Fibroblast of gingiva (primary cell): Measurements from ENCODE around the gene C3orf22.
A peak's percentile ranks its signal among the peaks of the same experiment; 100 is the strongest.

ENCODE experiments used
- DNase-seq: peaks from one replicate; pipeline ENCODE4 v3.0.0-alpha.2; 2011; ENCODE audit warnings: low read depth

The C3orf22 gene

GRCh38 chr3:126527006-126527405 is 31.7 kb downstream of the C3orf22 start:
- no peak for DNase-seq

DNA sequence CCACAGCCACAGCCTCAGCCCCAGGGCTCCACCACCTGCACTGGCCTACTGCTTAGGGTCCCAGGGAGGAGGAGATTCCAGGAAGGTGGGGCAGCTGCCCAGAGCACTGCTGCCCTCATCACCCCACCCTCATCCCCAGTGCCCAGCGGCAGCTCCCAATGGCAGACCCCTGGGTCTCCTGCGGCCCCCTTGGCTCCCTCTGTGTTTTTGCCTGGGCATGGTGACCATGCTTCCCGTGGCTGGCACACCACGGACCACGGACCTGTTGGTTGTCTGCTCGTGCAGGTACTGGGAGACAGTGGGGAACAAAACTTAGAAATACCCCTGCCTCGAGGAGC is 32.1 kb downstream of the C3orf22 start:
- no peak for DNase-seq

DNA sequence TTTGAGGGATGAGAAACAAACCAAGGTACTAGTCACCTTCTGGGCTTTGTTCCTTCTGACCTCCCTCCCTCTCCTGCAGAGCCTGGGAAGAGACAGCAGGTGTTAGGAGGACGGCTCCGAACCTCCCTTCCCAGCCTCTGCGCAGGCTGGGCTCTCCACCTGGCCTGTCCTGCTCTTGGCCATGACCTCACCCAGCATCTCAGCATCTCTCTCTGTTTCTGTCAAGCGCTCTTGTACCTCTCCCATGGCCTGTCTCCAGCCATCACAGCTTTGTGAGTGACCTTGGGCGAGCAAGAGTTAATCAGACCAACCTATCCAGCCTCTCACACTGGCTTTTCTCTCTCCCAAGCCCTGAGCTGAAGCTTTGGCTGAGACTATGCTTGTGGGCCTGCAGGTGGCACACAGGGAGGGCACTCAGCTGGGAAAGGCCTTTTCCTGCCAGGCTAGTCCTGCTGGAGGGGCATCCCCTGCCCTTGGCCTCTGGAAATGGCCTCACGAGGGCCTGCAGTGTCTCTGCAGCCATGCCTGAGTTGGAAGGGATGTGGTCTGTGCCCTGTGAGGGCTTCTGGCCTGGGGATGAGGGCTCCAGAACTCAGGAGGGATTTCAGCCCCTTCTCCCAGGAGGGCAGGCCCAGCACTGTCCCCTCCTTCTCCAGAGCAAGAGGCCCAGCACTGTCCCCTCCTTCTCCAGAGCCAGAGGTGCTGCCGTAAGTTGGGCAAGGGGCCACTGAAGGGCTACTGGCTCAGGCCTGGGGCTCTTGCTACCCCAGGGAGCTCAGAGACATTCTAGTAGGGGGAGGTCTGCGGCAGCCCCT is 32.7 kb downstream of the C3orf22 start:
- DNase-seq, result no peak

- DNase-seq, result no peak
Measured at GRCh38 chr3:126525091-126525852, 33.5 kb downstream of the C3orf22 start.

GRCh38 chr3:126524429-126524988 is 34.2 kb downstream of the C3orf22 start:
- DNase-seq, result no peak

GRCh38 chr3:126523745-126524428 is 34.8 kb downstream of the C3orf22 start, which contains the start of gene CHST13:
CHST13 (plus strand) TSS chr3:126524155; CDS start chr3:126524333, 178 bp downstream.
- DNase-seq, result peak; percentile 22

GRCh38 chr3:126522363-126522788 is 36.4 kb downstream of the C3orf22 start:
- DNase-seq, result peak; percentile 32

DNA sequence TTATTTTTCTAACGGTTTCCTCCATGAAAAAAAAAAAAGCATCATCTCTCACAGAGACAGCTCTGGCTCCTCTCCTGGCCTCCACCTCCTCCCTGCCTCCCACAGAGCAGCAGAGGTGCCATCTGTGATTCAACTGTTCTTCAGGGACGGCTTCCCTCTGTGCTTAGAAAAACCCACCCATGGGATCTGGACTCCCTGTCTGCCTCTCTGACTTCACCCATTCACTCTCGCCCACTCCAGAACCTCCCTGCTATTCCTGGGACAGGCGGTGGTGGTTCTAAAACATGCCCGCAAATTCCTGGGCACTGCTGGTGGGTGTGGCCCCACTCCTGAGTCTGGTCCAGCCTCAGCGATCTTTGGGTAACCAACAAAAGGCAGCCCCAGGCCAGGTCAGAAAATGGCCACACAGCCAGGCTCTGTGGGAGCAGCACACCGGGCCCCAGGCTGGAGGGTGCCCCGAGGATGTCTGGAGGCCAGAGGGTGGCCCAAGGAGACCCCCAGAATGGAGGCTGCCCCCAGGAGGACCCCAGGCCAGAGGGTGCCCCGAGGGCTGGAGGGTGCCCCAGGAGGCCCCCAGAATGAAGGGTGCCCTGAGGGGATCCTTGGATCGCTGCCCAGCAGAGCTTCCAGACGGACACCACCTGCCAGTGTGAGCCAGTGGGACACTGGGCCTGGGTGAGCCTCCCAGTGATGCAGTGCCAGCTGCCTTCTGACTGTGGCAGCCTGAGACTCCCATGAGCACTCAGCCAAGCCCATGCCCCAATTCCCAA is 37.4 kb downstream of the C3orf22 start:
- no peak for DNase-seq

DNA sequence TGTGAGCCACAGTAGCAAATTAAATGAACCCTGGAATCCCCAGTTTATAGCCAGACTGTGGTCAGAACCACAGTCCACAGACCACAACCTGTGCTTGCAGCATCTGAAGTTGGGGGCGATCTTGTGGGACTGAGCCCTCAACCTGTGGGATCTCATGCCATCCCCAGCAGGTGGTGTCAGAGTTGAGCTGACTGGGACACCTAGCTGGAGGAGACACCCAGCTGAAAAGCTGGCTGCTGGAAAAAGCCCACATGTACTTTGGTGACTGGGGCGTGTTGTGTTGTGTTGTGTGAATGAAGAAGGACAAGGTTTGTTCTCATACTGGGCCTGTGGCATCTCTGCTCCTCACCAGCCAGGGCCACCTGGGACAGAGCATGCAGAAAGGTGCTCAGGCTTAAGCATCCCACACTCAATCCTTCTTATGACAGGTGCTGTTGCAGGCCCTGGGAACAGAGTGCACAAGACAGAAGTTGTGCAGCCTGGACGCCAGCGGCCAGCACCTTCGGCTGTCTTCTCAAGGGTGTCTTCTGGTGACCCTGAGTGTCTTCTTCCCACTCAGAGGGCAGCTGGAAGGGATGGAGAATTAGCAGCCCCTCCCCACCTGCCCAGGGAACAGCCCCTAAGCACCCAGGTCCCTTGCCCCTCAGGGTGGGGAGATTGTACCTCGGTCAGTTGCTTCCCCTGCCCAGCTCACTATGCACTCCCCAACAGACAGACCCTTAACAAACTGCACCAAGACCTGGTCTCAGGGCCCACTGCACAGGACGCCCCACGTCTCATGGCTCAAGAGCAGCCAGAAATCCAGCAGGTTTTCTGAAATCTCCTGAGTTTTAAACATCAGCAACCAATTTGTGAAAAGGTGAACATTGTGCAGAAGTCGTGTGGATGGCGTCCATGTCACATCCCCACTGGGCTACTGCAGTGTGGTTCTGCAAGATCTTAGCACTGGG is 39.0 kb downstream of the C3orf22 start:
- DNase-seq, result no peak

- DNase-seq, result no peak
Measured at GRCh38 chr3:126518779-126519177, 40.0 kb downstream of the C3orf22 start.

DNA sequence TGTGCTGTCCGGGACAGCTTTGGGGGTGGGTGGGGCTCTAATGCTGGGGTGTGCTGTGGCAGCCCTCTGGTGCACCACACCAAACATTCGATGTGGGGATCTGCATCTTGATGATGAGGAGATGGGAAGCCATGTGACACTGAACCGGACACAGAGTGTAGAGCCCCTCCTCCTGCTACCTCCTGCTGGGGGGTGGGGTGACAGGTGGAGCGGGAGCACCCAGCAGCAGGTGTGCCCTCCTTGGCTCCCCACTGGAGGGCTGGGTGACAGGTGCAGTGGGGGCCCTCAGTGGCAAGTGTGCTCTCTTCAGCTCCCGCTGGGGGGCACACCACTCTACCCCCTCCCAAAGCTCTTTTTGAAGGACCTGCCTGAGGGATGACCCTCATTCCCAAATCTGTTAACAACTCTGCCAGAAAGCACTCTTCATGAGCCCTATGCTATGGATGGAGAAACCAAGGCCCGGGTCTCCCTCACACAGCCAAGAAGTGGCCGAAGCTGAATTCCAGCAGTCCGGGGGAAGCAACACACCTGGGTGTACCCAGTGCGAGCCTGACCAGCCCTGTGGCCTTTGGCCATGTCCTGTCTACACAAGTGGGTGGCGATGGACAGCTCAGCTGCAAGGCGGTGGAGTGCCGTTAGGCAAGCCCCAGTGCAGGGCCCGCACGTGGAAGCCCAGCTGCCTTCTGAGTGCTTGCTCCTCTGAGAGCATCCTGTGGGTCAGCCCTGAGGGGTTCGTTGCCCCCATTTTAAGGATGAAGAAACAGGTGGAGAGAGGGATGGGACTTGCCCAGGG is 40.5 kb downstream of the C3orf22 start:
- DNase-seq, result no peak

GRCh38 chr3:126517291-126517951 is 41.3 kb downstream of the C3orf22 start, which contains the start of gene UROC1:
UROC1 (minus strand) TSS chr3:126517773; CDS start chr3:126517719, 54 bp downstream.
- DNase-seq, result no peak

DNA sequence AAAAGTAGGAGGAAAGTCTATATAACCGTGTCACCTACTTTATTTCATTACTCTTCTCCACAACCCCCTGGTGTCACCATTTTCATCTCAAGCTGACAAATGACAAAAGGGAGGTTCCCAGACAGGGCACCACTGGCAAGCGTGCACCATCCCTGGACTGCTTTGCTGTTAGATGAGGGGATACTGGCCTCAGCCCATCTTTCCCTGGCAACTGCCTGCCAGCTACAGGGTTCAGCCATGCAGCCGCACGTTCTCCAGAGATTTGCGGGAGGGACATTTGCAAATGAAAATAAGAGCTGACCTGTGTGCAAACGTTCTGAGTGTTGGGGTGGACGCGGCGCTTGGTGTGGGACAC is 41.8 kb downstream of the C3orf22 start:
- DNase-seq, result no peak

GRCh38 chr3:126516152-126516935 is 42.4 kb downstream of the C3orf22 start:
- DNase-seq, result no peak

- no peak for DNase-seq
Measured at GRCh38 chr3:126515066-126515706, 43.5 kb downstream of the C3orf22 start.

DNA sequence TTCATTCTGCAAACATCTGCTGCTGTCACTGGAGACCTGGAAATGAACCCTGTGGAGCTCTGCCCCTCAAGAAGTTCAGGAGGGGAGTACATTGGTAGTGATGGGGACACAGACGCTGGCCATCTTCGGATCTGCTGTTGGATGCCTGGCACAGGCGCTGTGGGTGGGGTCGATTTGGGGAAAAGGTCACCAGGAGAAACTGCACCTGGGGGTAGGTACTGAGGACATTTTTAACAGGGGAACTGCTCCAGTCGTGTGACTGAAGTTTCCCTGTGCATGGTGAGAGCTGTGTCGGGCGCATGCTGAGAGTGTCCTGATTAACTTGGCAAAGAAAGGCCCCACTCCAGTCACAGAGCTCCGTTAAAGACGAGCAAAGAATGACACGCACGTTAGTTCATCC is 44.6 kb downstream of the C3orf22 start:
- no peak for DNase-seq

GRCh38 chr3:126512916-126513650 is 45.6 kb downstream of the C3orf22 start:
- DNase-seq, result no peak
